Measurements from ENCODE around the gene ALPG. TPM values are rescaled to one million over a fixed set of nuclear protein-coding genes. Genes with fewer than 3 reads are reported as not detected.
"Not testable (repeated sequence)": the region's sequence is repeated elsewhere in the genome, so short reads cannot be mapped to it uniquely, and the experiment has no call there.

ALPG gene
- total RNA-seq, 1 donor from 2014 or later, result not detected

DNA sequence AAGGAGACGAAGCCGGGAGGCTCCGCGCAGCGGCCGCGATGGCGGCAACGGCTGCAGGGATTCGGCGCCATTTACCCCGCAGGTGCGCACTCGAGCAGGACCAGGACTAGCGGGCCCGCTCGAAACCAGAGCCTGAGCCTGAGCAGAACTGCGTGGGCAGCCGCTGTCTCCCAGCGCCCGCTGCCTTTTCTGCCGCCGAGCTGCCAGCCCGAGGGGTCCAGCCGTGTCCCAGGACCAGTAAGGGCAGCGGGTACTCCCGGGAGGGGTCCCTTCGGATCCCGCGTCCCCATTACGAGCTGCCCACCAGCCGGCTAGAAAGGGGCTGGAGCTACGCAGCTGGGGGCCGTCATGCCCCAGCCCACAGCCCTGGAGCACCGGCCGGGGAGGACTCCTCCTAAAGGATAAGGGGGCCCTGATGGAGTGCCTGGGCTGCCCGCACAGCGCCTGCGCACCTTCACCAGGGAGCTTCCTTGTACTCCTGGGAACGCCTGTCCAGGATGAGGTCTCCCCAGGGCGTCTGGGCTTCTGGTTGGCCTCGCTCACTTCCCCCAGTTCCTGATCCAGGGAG, 18.2 kb upstream of the ALPG start:
- no peaks in the 10 kb centered on the region for H3K9me3 ChIP-seq
- H3K4me3 ChIP-seq, result peak overlapping the region in 1 of 2 donors; percentile 7
- H3K36me3 ChIP-seq, result no peaks in the 10 kb centered on the region
- H3K4me1 ChIP-seq, result no peaks in the 10 kb centered on the region
- TF ChIP-seq, protein P1, sequence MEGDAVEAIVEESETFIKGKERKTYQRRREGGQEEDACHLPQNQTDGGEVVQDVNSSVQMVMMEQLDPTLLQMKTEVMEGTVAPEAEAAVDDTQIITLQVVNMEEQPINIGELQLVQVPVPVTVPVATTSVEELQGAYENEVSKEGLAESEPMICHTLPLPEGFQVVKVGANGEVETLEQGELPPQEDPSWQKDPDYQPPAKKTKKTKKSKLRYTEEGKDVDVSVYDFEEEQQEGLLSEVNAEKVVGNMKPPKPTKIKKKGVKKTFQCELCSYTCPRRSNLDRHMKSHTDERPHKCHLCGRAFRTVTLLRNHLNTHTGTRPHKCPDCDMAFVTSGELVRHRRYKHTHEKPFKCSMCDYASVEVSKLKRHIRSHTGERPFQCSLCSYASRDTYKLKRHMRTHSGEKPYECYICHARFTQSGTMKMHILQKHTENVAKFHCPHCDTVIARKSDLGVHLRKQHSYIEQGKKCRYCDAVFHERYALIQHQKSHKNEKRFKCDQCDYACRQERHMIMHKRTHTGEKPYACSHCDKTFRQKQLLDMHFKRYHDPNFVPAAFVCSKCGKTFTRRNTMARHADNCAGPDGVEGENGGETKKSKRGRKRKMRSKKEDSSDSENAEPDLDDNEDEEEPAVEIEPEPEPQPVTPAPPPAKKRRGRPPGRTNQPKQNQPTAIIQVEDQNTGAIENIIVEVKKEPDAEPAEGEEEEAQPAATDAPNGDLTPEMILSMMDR (IDR thresholded peaks at IDR 0.05), result no peak
- no peaks in the 10 kb centered on the region for H3K27me3 ChIP-seq
- H3K27ac ChIP-seq, result no peak overlapping the region
- intact Hi-C loops (cut with DNase I), result no loop called here
- no peak for DNase-seq (ENCODE audit: low spot score in 2 of 2)

- no peak overlapping the region for H3K27ac ChIP-seq
- H3K36me3 ChIP-seq, result no peaks in the 10 kb centered on the region
- no peaks in the 10 kb centered on the region for H3K27me3 ChIP-seq
- intact Hi-C loops (cut with DNase I), result no loop called here
- H3K9me3 ChIP-seq, result no peaks in the 10 kb centered on the region
- DNase-seq (ENCODE audit: low spot score in 2 of 2), result no peak
- H3K4me3 ChIP-seq, result no peak overlapping the region
- TF ChIP-seq, protein P1 (IDR thresholded peaks at IDR 0.05), result no peak
- H3K4me1 ChIP-seq, result no peaks in the 10 kb centered on the region
These were observed 17.3 kb upstream of the ALPG start for GRCh38 chr2:232389327-232389726.

- intact Hi-C loops (cut with DNase I), result no loop called here
- TF ChIP-seq, protein P1 (IDR thresholded peaks at IDR 0.05), result no peak
- no peaks in the 10 kb centered on the region for H3K9me3 ChIP-seq
- H3K4me3 ChIP-seq, result no peak overlapping the region
- no peak for DNase-seq (ENCODE audit: low spot score in 2 of 2)
- H3K36me3 ChIP-seq, result no peaks in the 10 kb centered on the region
- no peak overlapping the region for H3K27ac ChIP-seq
- H3K27me3 ChIP-seq, result no peaks in the 10 kb centered on the region
- H3K4me1 ChIP-seq, result no peaks in the 10 kb centered on the region
These were observed 16.0 kb upstream of the ALPG start for GRCh38 chr2:232390661-232391060.

- TF ChIP-seq, protein P1 (IDR thresholded peaks at IDR 0.05), result no peak
- no peaks in the 10 kb centered on the region for H3K9me3 ChIP-seq
- intact Hi-C loops (cut with DNase I), result no loop called here
- no peaks in the 10 kb centered on the region for H3K36me3 ChIP-seq
- no peak overlapping the region for H3K27ac ChIP-seq
- H3K4me1 ChIP-seq, result no peaks in the 10 kb centered on the region
- no peak overlapping the region for H3K4me3 ChIP-seq
- DNase-seq (ENCODE audit: low spot score in 2 of 2), result no peak
- no peaks in the 10 kb centered on the region for H3K27me3 ChIP-seq
These were observed 13.1 kb upstream of the ALPG start for GRCh38 chr2:232393556-232393955.

GRCh38 chr2:232394431-232394830, 12.2 kb upstream of the ALPG start:
- H3K4me1 ChIP-seq; H3K4me3 ChIP-seq; DNase-seq (ENCODE audit: low spot score in 2 of 2); intact Hi-C loops (cut with DNase I); H3K9me3 ChIP-seq; H3K27ac ChIP-seq; H3K27me3 ChIP-seq; H3K36me3 ChIP-seq: not testable (repeated sequence)

- TF ChIP-seq, protein P1 (IDR thresholded peaks at IDR 0.05), result no peak
- Histone ChIP-seq H3K4me1 (no peaks in the 10 kb centered on the region), H3K36me3 (no peaks in the 10 kb centered on the region), H3K4me3 (no peak overlapping the region), H3K27me3 (no peaks in the 10 kb centered on the region), H3K27ac (no peak overlapping the region), H3K9me3 (no peaks in the 10 kb centered on the region)
- intact Hi-C loops (cut with DNase I), result no loop called here
- no peak for DNase-seq (ENCODE audit: low spot score in 2 of 2)
These were observed 11.1 kb upstream of the ALPG start for GRCh38 chr2:232395586-232395985.

All from ascending aorta (tissue), 2 donors.